IMR-90 (cell line): ENCODE measurements around the gene CPNE6. TPM values are rescaled to one million over a fixed set of nuclear protein-coding genes. Genes with fewer than 3 reads are reported as not detected.

Experiments used
- ATAC-seq: fragments of 200-7000 bp; cut with Tn5 transposase; 2 replicates; pipeline ENCODE4 v1.9.1; 2020; ENCODE audit warnings: low read depth, mild to moderate bottlenecking, moderate library complexity
- BruUV-seq: library from RNA; stranded (reverse); fragments of 400-500 nt; replicated peaks from 2 replicates; lab custom pipeline; 2021; lab: Mats Ljungman, UMichigan
- CTCF ChIA-PET: fragments of 300-600 bp; formaldehyde crosslinking; extraction: SDS; loops from one replicate; lab custom pipeline; 2021; ENCODE audit warnings: antibody characterized with exemption; lab: Yijun Ruan, JAX
- POLR2A ChIA-PET: fragments of 300-600 bp; sonication (Branson Sonifier 250); formaldehyde crosslinking; loops from one replicate; lab custom pipeline; 2022; ENCODE audit warnings: antibody characterized with exemption; ENCODE audit not compliant: unreplicated experiment; lab: Charles Lee
- DNase-seq: peaks from one replicate; pipeline ENCODE4 v3.0.0; 2013
- H2AFZ ChIP-seq: replicated peaks from 2 replicates; pipeline ENCODE3; 2013; ENCODE audit warnings: low read length, mild to moderate bottlenecking; ENCODE audit not compliant: poor library complexity
- H2AK5ac ChIP-seq: 2 replicates; pipeline ENCODE4 v1.6.1; 2013; ENCODE audit warnings: low read depth, low read length, inconsistent platforms
- H2AK9ac ChIP-seq: replicated peaks from 2 replicates; pipeline ENCODE3; 2013; ENCODE audit warnings: mild to moderate bottlenecking, low read depth, low read length, moderate library complexity; ENCODE audit not compliant: poor library complexity
- H2BK120ac ChIP-seq: 2 replicates; pipeline ENCODE4 v1.6.1; 2013; ENCODE audit warnings: low read depth, low read length, inconsistent platforms
- H2BK15ac ChIP-seq: 3 replicates; pipeline ENCODE4 v1.6.1; 2013; ENCODE audit warnings: low read depth, low read length, inconsistent platforms
- H2BK20ac ChIP-seq: 2 replicates; pipeline ENCODE4 v1.6.1; 2013; ENCODE audit warnings: low read depth, mild to moderate bottlenecking, inconsistent platforms, low read length, moderate library complexity
- H2BK5ac ChIP-seq: 2 replicates; pipeline ENCODE4 v1.6.1; 2013; ENCODE audit warnings: mild to moderate bottlenecking, low read depth, low read length, inconsistent platforms; ENCODE audit not compliant: poor library complexity, severe bottlenecking
- H3K14ac ChIP-seq: replicated peaks from 2 replicates; pipeline ENCODE4 v1.6.1; 2013; ENCODE audit warnings: low read depth, low read length, inconsistent platforms
- H3K18ac ChIP-seq: 2 replicates; pipeline ENCODE4 v1.6.1; 2013; ENCODE audit warnings: low read depth, low read length, control low read depth
- H3K23ac ChIP-seq: 2 replicates; pipeline ENCODE4 v1.6.1; 2013; ENCODE audit warnings: low read depth, low read length, inconsistent platforms
- H3K27ac ChIP-seq: 2 replicates; pipeline ENCODE4 v1.5.1; 2013; ENCODE audit warnings: mild to moderate bottlenecking, control low read depth, low read length; ENCODE audit not compliant: insufficient read depth
- H3K27me3 ChIP-seq: 2 replicates; pipeline ENCODE4 v1.6.1; 2013; ENCODE audit warnings: low read length; ENCODE audit not compliant: control insufficient read depth, insufficient read depth
- H3K36me3 ChIP-seq: 2 replicates; pipeline ENCODE4 v1.6.1; 2013; ENCODE audit warnings: low read length, mixed read lengths; ENCODE audit not compliant: control insufficient read depth, insufficient read depth
- H3K4ac ChIP-seq: 2 replicates; pipeline ENCODE4 v1.6.1; 2013; ENCODE audit warnings: low read depth, low read length, inconsistent platforms
- H3K4me1 ChIP-seq: 2 replicates; pipeline ENCODE4 v1.6.1; 2013; ENCODE audit warnings: low read length, mixed read lengths; ENCODE audit not compliant: control insufficient read depth, insufficient read depth
- H3K4me2 ChIP-seq: 2 replicates; pipeline ENCODE4 v1.6.1; 2013; ENCODE audit warnings: low read depth, mild to moderate bottlenecking, control low read depth, low read length, moderate library complexity
- H3K4me3 ChIP-seq: 2 replicates; pipeline ENCODE4 v1.5.1; 2013; ENCODE audit warnings: low read depth, mild to moderate bottlenecking, control low read depth, low read length, moderate library complexity; ENCODE audit not compliant: insufficient read depth
- H3K56ac ChIP-seq: 2 replicates; pipeline ENCODE4 v1.6.1; 2013; ENCODE audit warnings: low read length, inconsistent platforms; ENCODE audit not compliant: insufficient read depth; ENCODE audit errors: extremely low read depth
- H3K79me1 ChIP-seq, 2 experiments: 2 replicates each; pipeline ENCODE4 v1.6.1; 2013; ENCODE audit warnings: low read length in 2 of 2, inconsistent platforms in 1 of 2, low read depth in 1 of 2
- H3K9ac ChIP-seq: 2 replicates; pipeline ENCODE4 v1.6.1; 2013; ENCODE audit warnings: low read depth, low read length, control low read depth
- H3K9me1 ChIP-seq: 2 replicates; pipeline ENCODE4 v1.6.1; 2013; ENCODE audit warnings: low read length, inconsistent platforms; ENCODE audit not compliant: insufficient read depth
- H3K9me3 ChIP-seq: 2 replicates; pipeline ENCODE4 v1.6.1; 2013; ENCODE audit warnings: low read length; ENCODE audit not compliant: control insufficient read depth, insufficient read depth
- H4K20me1 ChIP-seq: 2 replicates; pipeline ENCODE4 v1.6.1; 2013; ENCODE audit warnings: low read length, inconsistent platforms; ENCODE audit not compliant: insufficient read depth
- H4K5ac ChIP-seq: 2 replicates; pipeline ENCODE4 v1.6.1; 2013; ENCODE audit warnings: mild to moderate bottlenecking, low read depth, low read length, control low read depth
- H4K8ac ChIP-seq, 2 experiments: 2 replicates each; pipeline ENCODE4 v1.6.1; 2013; ENCODE audit warnings: low read depth in 2 of 2, low read length in 2 of 2, control low read depth in 1 of 2, inconsistent platforms in 1 of 2
- H4K91ac ChIP-seq: 2 replicates; pipeline ENCODE4 v1.6.1; 2013; ENCODE audit warnings: low read depth, low read length, inconsistent platforms; ENCODE audit not compliant: insufficient read depth
- BHLHE40 ChIP-seq: fragments of 150-350 bp; IDR thresholded peaks from 2 replicates; pipeline ENCODE4 v1.6.1; 2016; ENCODE audit warnings: mild to moderate bottlenecking, low read depth, low read length
- CEBPB ChIP-seq: IDR thresholded peaks from 2 replicates; pipeline ENCODE4 v1.6.1; 2012; ENCODE audit warnings: low read depth, low read length, improper control_type of control experiment
- CTCF ChIP-seq: conservative IDR thresholded peaks from 2 replicates; pipeline ENCODE4 v1.5.1; 2012; ENCODE audit warnings: mild to moderate bottlenecking, low read depth, low read length, improper control_type of control experiment
- FOS ChIP-seq: fragments of 150-350 bp; IDR thresholded peaks from 2 replicates; pipeline ENCODE4 v1.6.1; 2016; ENCODE audit warnings: low read depth, low read length
- MAFK ChIP-seq: IDR thresholded peaks from 2 replicates; pipeline ENCODE4 v1.6.1; 2012; ENCODE audit warnings: low read depth, low read length, improper control_type of control experiment
- MAZ ChIP-seq: IDR thresholded peaks from 2 replicates; pipeline ENCODE4 v1.6.1; 2012; ENCODE audit warnings: low read depth, mild to moderate bottlenecking, low read length, improper control_type of control experiment, moderate library complexity, borderline replicate concordance
- POLR2A ChIP-seq: IDR thresholded peaks from 2 replicates; pipeline ENCODE4 v1.6.1; 2012; ENCODE audit warnings: mild to moderate bottlenecking, low read depth, low read length
- RCOR1 ChIP-seq: IDR thresholded peaks from 2 replicates; pipeline ENCODE4 v1.6.1; 2012; ENCODE audit warnings: mild to moderate bottlenecking, low read length, improper control_type of control experiment; ENCODE audit not compliant: insufficient replicate concordance
- WGBS, 2 experiments: methylation state at CpG; one replicate each; pipeline versions ENCODE4 v1.1.5 to v1.1.7; 2013; ENCODE audit warnings: missing lambda C conversion rate in 2 of 2; ENCODE audit not compliant: insufficient read length in 1 of 2; ENCODE audit errors: extremely low coverage in 2 of 2; 5-methylcytosine and 5-hydroxymethylcytosine counted together
- dilution Hi-C: fragments of 300-500 bp; cut with HindIII; formaldehyde crosslinking; loops from one replicate; pipeline ENCODE4 v1.14.3; 2018; ENCODE audit warnings: low sequenced_read_pairs; ENCODE audit not compliant: unreplicated experiment
- in situ Hi-C: fragments of 300-500 bp; cut with MboI; formaldehyde crosslinking; loops from 3 replicates; pipeline ENCODE4 v1.14.3; 2019; ENCODE audit warnings: low sequenced_read_pairs, inconsistent platforms, mixed read lengths
- intact Hi-C: fragments of 100-400 bp; cut with micrococcal nuclease; formaldehyde crosslinking; loops from 2 replicates; pipeline ENCODE4 v1.10.0; 2022
- polyA plus RNA-seq, 3 experiments: library from polyadenylated mRNA; depleted of rRNA; stranded (reverse); fragments of >200 nt; gene quantifications; 2 replicates each; pipeline ENCODE4 v1.2.3, GENCODE V29; 2012; ENCODE audit warnings: low replicate concordance in 1 of 3
- total RNA-seq: library from RNA; depleted of rRNA; stranded (reverse); fragments of >200 nt; gene quantifications from 2 replicates; pipeline ENCODE4 v1.2.3, GENCODE V29; 2012

CPNE6 gene
- total and polyA plus RNA-seq, 2 of the 4 experiments (the other 2 are of a cell fraction): not detected

DNA sequence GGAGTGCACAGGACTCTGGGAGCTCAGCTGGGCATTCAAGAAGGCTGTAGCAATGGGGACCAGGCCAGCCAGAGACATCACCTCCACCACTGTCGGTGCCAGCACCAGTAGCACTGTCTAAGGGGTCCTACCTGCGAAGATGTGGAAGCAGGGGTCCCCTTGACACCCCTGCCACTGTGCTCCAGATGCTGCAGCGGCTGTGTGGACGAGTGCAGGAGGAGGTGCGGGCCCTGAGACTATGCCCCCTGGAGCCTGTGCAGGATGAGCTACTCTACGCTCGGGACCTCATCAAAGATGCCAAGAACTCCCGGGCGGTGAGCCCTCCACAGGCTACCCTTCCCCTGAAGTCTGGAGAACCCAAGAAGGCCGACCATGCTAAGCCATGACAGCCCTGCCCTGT is 10.9 kb upstream of the CPNE6 start:
- POLR2A ChIA-PET: no interaction called here
- no peak overlapping the region for H2AK5ac ChIP-seq
- DNase-seq (no peak), ATAC-seq (no peak)
- no peaks in the 10 kb centered on the region for H3K79me1 ChIP-seq
- WGBS, 2 experiments: 63% methylated on average over 8 of the region's 10 CpGs; no CpG with 5 or more reads in 1 of the 2 experiments
- no peak overlapping the region for H3K4me3 ChIP-seq
- no peak overlapping the region for H3K18ac ChIP-seq
- no peak overlapping the region for H3K56ac ChIP-seq
- H3K27ac ChIP-seq: no peak overlapping the region
- H4K20me1 ChIP-seq: no peaks in the 10 kb centered on the region
- H3K14ac ChIP-seq: no peak overlapping the region
- H3K9me1 ChIP-seq: no peaks in the 10 kb centered on the region
- intact Hi-C loops (no loop called here), dilution Hi-C loops (no loop called here), in situ Hi-C loops (no loop called here)
- no peak overlapping the region for H4K5ac ChIP-seq
- H2AK9ac ChIP-seq: no peak overlapping the region
- no peak overlapping the region for H2BK5ac ChIP-seq
- peaks cover 28% of the 10 kb centered on the region; the same call in 1 of the 2 replicates for H3K27me3 ChIP-seq
- H3K23ac ChIP-seq: no peak overlapping the region
- H2AFZ ChIP-seq: no peak overlapping the region
- CTCF ChIA-PET: interaction anchor here (1.1 kb wide), 1 partner anchor 30 kb away, joined by 3 read pairs; no protein-coding TSS in a partner anchor
- TF ChIP-seq FOS: no peak
- TF ChIP-seq BHLHE40: no peak
- TF ChIP-seq CTCF: no peak
- TF ChIP-seq CEBPB: no peak
- TF ChIP-seq RCOR1: no peak
- no peak for TF ChIP-seq MAZ
- TF ChIP-seq MAFK: no peak
- TF ChIP-seq POLR2A: no peak
- H4K8ac ChIP-seq: no peak overlapping the region
- no peak overlapping the region for H2BK120ac ChIP-seq
- no TSS peak for BruUV-seq
- H2BK15ac ChIP-seq: no peak overlapping the region
- no peaks in the 10 kb centered on the region for H3K4me1 ChIP-seq
- H3K9ac ChIP-seq: no peak overlapping the region
- no peak overlapping the region for H3K4me2 ChIP-seq
- H3K4ac ChIP-seq: no peak overlapping the region
- H4K91ac ChIP-seq: no peak overlapping the region
- no peaks in the 10 kb centered on the region for H3K36me3 ChIP-seq
- H2BK20ac ChIP-seq: no peak overlapping the region
- H3K9me3 ChIP-seq: no peaks in the 10 kb centered on the region
